Measurements from ENCODE around the gene SLC5A2.
"Not testable (repeated sequence)": the region's sequence is repeated elsewhere in the genome, so short reads cannot be mapped to it uniquely, and the experiment has no call there.

The SLC5A2 gene

GRCh38 chr16:31530405-31530804 lies 47.5 kb downstream of the SLC5A2 start:
- DNase-seq, result no peak

DNA sequence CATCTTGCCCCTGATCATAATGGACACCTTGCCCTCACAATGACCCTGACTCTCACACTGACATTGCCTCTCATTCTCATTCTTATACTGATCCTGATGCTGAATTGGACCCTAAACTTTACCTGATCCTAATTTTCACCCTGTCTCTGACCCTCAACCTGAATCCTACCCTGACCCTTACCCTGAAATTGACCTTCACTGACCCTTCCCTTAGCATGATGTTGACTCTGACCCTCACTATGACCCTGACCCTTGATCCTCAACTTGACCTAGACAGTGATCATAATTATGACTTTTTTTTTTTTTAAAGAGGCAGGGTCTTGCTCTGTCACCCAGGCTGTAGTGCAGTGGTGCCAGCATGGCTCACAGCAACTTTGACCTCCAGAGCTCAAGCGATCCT lies 48.2 kb downstream of the SLC5A2 start:
- DNase-seq, result no peak

GRCh38 chr16:31532120-31532519 lies 49.2 kb downstream of the SLC5A2 start:
- DNase-seq, result no peak

- DNase-seq, result no peak
These were observed 50.0 kb downstream of the SLC5A2 start for GRCh38 chr16:31532896-31533295.

DNA sequence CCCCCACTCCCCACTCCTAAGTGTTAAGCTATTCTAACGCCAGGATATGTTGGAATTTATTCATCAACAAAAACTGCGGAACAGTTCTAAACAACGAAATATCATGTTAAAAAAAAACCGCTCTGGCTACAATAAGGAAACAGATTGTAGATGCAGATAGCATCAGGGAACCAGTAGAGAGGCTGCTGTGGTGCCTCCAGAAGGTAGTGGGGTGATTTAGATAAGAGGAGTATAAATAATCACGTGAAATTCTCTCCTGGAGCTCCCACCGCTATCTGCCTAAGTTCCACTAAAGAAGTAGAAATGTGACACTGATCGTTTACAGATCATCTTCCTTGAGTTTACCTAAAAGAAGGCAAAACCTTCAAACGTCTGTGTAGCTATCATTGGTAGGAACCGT lies 52.8 kb downstream of the SLC5A2 start:
- no peak for DNase-seq

DNA sequence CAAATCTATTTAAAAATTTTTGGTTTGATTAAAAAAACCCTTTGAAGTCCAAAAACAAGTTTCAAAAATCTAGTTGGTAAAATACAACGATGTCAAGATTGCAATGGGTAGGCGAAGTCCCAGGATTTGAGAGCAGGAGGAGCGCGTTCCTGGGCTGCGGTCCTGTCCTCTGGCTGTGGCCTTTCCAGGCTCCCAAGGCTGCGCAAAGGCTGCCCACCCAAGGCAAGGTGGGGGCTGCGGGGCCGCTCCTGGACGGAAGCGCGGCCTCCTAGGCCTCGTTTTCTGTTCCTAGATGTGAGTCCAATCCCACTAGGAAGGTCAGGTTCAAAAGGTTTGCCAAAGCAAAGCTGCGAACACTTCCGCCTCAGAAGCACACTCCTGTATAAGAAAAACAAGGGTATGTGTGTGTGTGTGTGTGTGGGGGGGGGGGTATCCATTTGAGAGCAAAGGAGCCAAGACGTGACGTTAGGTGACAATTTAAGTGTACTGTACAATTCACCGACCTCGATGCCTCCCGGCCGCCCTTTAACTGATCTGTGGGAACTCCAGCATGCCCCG lies 54.0 kb downstream of the SLC5A2 start:
- no peak for DNase-seq

DNA sequence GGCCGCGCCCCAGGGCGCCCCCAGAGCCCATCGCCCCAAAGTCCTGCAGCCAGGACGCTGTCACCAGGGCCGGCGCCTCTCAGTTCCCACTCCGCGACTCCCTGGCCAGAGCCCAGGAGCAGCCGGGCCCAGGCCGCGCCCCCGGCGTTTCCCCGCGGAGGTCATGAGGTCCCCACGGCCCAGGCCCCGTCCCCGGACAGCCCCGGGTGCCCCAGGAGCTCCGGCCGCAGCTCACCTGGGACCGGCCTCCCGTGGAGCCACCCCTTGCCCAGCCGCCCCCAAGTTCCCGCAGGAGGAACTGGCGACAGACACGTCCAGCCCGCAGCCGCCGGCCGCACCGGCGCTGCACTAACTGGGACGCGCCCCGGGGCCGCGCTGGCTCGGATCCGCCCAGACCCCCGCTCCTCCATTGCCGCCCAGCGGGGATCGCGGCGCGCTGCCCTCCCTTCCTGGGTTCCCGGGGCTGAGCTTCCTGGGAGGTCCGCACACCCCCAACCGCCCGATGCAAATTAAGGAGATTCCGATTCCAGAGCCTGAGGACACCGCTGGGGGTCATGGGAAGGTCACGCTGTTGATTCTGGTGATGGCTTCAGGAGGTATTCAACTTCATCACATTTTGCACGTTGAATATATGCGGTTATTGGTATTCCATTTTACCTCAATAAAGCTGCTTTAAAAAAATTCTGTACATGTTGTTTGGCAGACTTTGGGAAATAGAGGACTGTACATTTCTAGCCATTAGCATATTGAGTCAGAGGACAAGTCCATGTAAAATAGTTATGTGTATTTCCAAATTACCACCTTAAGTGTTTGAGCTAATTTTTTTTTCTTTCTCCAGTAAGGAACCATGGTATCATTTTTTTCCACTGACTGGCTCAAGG lies 54.7 kb downstream of the SLC5A2 start:
- no peak for DNase-seq

- DNase-seq, result not testable (repeated sequence)
These were observed 55.3 kb downstream of the SLC5A2 start for GRCh38 chr16:31538243-31538598.

GRCh38 chr16:31539762-31540161 lies 56.8 kb downstream of the SLC5A2 start:
- not testable (repeated sequence) for DNase-seq

Data from NCI-H2081 (cell line).